ENCODE results near the gene BCL11A. TPM values are rescaled to one million over a fixed set of nuclear protein-coding genes. Genes with fewer than 3 reads are reported as not detected.

BCL11A gene
- total and polyA plus RNA-seq, 2 of the 13 experiments (the other 11 are each of a cell fraction or from before 2014, with no cell fraction given), result not detected

DNA sequence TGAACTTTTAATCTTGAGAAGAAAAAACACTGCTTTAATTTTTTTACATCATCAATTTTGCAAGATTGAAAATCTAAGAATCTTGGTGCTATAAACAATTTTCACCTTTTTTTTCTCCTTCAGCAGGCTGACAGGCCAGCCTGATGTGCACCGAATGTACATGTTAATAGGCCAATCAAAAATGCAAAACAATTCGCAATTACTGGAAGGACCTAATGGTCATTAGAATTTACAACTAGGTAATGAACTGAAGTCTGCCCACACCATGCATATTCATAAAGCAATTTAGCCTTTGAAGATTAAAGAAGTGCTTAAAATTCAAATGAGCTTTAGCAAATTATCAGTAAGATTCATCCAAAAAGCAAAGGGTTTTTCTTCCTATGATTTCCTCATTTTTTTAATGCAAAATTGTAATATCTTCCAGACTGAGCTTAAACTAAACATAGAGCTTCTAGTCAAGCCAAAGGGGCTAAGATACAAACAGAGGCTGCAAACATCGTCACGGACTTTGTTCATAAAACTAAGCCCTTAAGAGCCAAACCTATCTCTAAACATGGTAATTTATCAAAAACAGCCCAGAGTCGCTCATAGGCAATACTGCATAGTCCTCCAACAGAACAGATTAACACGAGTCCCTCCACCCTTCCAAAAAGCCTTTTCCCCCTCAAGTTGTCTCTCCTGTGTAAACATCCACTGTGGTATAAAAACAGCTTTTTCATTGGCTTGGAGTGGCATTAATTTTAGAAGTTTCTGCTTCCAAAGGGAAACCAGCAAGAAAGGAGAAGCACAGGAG, 18.4 kb downstream of the BCL11A start:
- peaks cover 18% of the 10 kb centered on the region for H3K4me1 ChIP-seq (ENCODE audit: insufficient read depth, low read length)
- WGBS (ENCODE audit: low lambda C conversion rate), result 30% methylated on average over 6 of the region's 6 CpGs
- FAIRE-seq (no peak), ATAC-seq (no peak), DNase-seq (ENCODE audit: low spot score) (no peak)
- H2AFZ ChIP-seq (ENCODE audit: low read length), result no peak overlapping the region
- H3K9me3 ChIP-seq (ENCODE audit: low read length), result no peaks in the 10 kb centered on the region
- no TSS peak for BruUV-seq (replicated peaks)
- intact Hi-C loops (cut with micrococcal nuclease; ENCODE audit: unreplicated experiment), result no loop called here
- in situ Hi-C loops (cut with HindIII; ENCODE audit: extremely low pct_ligation_motif_present, low pct_unique_long_range_greater_than_20kb), result no loop called here
- H3K36me3 ChIP-seq (replicated peaks in 1 of 2; ENCODE audit: control insufficient read depth in 1 of 2, insufficient read depth in 2 of 2, low read length in 2 of 2), result no peaks in the 10 kb centered on the region
- no peak overlapping the region for H3K4me3 ChIP-seq (replicated peaks in 1 of 3; ENCODE audit: insufficient read depth in 1 of 3, low read depth in 2 of 3, low read length in 3 of 3)
- H3K79me2 ChIP-seq (ENCODE audit: insufficient read depth, low read length), result no peaks in the 10 kb centered on the region
- CTCF ChIA-PET (ENCODE audit: low intra/inter-chr PET ratio, low total read pairs), result no interaction called here
- POLR2A ChIA-PET, result no interaction called here
- peaks cover 0 to 54% of the 10 kb centered on the region in 2 experiments; a peak in 4 of 5 replicates for H3K27me3 ChIP-seq (ENCODE audit: control insufficient read depth in 1 of 2, insufficient read depth in 2 of 2, low read length in 2 of 2)
- H3K9ac ChIP-seq (ENCODE audit: insufficient read depth, low read depth, low read length), result no peak overlapping the region
- TF ChIP-seq ZNF562 (CRISPR knock-in tag; IDR thresholded peaks at IDR 0.05; ENCODE audit: borderline replicate concordance) (no peak), GLI4 (CRISPR knock-in tag; IDR thresholded peaks at IDR 0.05; ENCODE audit: borderline replicate concordance) (no peak), FOXO1 (CRISPR knock-in tag; IDR thresholded peaks at IDR 0.05) (no peak), EEA1 (CRISPR knock-in tag; IDR thresholded peaks at IDR 0.05; ENCODE audit: borderline replicate concordance) (no peak), MTA1 (CRISPR knock-in tag; IDR thresholded peaks at IDR 0.05; ENCODE audit: borderline replicate concordance) (no peak), AKAP8 (CRISPR knock-in tag; IDR thresholded peaks at IDR 0.05) (no peak)
- H3K4me2 ChIP-seq (ENCODE audit: low read depth, low read length), result no peak overlapping the region
- no peaks in the 10 kb centered on the region for H4K20me1 ChIP-seq (ENCODE audit: insufficient read depth, low read length)
- no peak overlapping the region for H3K27ac ChIP-seq (ENCODE audit: extremely low read length, insufficient read depth, low read length)

DNA sequence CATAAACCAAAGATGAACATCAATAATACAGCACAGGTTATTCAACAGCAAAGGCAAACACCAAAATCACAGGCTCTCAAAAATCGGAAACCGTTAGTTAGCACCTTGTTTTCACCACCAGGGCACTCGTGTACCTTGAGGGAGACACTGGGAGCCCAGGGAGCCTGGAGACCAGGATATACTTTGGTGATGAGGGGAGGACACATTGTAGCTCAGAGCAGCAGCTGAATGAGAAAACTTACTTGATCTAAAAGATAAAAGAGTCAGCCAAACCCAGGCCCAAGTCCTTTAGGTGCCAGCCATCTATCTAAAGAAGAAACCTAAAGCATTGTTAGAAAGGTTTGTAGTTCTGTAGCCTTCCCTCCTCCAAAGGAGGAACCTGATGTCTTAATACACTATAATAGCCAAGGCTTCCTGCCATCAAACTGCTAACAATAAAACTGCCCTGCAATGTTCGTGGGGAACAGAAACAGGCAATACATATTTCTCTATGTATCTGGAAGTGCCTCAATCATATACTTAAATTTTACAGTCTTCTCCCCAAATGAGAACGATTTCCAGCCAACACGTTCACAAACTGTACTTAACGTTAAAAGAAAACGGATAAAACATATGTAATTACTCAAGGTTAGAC, 19.3 kb downstream of the BCL11A start:
- Histone ChIP-seq H3K27me3 (ENCODE audit: control insufficient read depth in 1 of 2, insufficient read depth in 2 of 2, low read length in 2 of 2) (peaks cover 0 to 60% of the 10 kb centered on the region in 2 experiments; a peak in 4 of 5 replicates), H3K36me3 (replicated peaks in 1 of 2; ENCODE audit: control insufficient read depth in 1 of 2, insufficient read depth in 2 of 2, low read length in 2 of 2) (no peaks in the 10 kb centered on the region), H3K9me3 (ENCODE audit: low read length) (no peaks in the 10 kb centered on the region), H3K9ac (ENCODE audit: insufficient read depth, low read depth, low read length) (no peak overlapping the region), H3K79me2 (ENCODE audit: insufficient read depth, low read length) (no peaks in the 10 kb centered on the region), H3K4me3 (replicated peaks in 1 of 3; ENCODE audit: insufficient read depth in 1 of 3, low read depth in 2 of 3, low read length in 3 of 3) (no peak overlapping the region), H3K27ac (ENCODE audit: extremely low read length, insufficient read depth, low read length) (no peak overlapping the region), H3K4me2 (ENCODE audit: low read depth, low read length) (no peak overlapping the region), H4K20me1 (ENCODE audit: insufficient read depth, low read length) (no peaks in the 10 kb centered on the region; the same call in 1 of the 2 replicates), H2AFZ (ENCODE audit: low read length) (no peak overlapping the region), H3K4me1 (ENCODE audit: insufficient read depth, low read length) (peaks cover 21% of the 10 kb centered on the region)
- ATAC-seq (no peak), FAIRE-seq (no peak), DNase-seq (ENCODE audit: low spot score) (no peak)
- intact Hi-C loops (cut with micrococcal nuclease; ENCODE audit: unreplicated experiment) (no loop called here), in situ Hi-C loops (cut with HindIII; ENCODE audit: extremely low pct_ligation_motif_present, low pct_unique_long_range_greater_than_20kb) (no loop called here)
- POLR2A ChIA-PET, result no interaction called here
- no TSS peak for BruUV-seq (replicated peaks)
- CTCF ChIA-PET (ENCODE audit: low intra/inter-chr PET ratio, low total read pairs), result no interaction called here
- TF ChIP-seq ZNF30 (CRISPR knock-in tag; IDR thresholded peaks at IDR 0.05) (no peak), SIX1 (CRISPR knock-in tag; IDR thresholded peaks at IDR 0.05; ENCODE audit: borderline replicate concordance) (no peak)
- 14% methylated on average over 8 of the region's 8 CpGs for WGBS (ENCODE audit: low lambda C conversion rate)

Data from HepG2 (cell line).